Hepatocyte (in vitro differentiated cells): ENCODE data around the gene GPATCH4. TPM values are rescaled to one million over a fixed set of nuclear protein-coding genes. Genes with fewer than 3 reads are reported as not detected.

Source experiments
- DNase-seq: peaks from one replicate; pipeline ENCODE4 v3.0.0-alpha.2; 2016; ENCODE audit warnings: low spot score
- H2AFZ ChIP-seq: fragments of 200-600 bp; sonication (generic); 2 replicates; pipeline ENCODE4 v1.6.0; 2016; ENCODE audit warnings: antibody characterized with exemption, mild to moderate bottlenecking
- H3K27ac ChIP-seq: fragments of 200-600 bp; sonication (generic); 2 replicates; pipeline ENCODE4 v1.5.1; 2016; ENCODE audit warnings: mild to moderate bottlenecking
- H3K27me3 ChIP-seq: fragments of 200-600 bp; sonication (generic); 2 replicates; pipeline ENCODE4 v1.6.1; 2016
- H3K36me3 ChIP-seq: fragments of 200-600 bp; sonication (generic); replicated peaks from 2 replicates; pipeline ENCODE4 v1.5.1; 2016; ENCODE audit warnings: low read depth; ENCODE audit not compliant: insufficient read depth
- H3K4me1 ChIP-seq: fragments of 200-600 bp; sonication (generic); 2 replicates; pipeline ENCODE4 v1.5.1; 2016; ENCODE audit warnings: mild to moderate bottlenecking, moderate library complexity; ENCODE audit not compliant: insufficient read depth
- H3K4me2 ChIP-seq: fragments of 200-600 bp; sonication (generic); 2 replicates; pipeline ENCODE4 v1.6.0; 2016
- H3K4me3 ChIP-seq: fragments of 200-600 bp; sonication (generic); 2 replicates; pipeline ENCODE4 v1.5.1; 2016; ENCODE audit warnings: mild to moderate bottlenecking
- H3K79me2 ChIP-seq: fragments of 200-600 bp; sonication (generic); 2 replicates; pipeline ENCODE4 v1.6.0; 2017; ENCODE audit warnings: mild to moderate bottlenecking
- H3K9me2 ChIP-seq: fragments of 200-600 bp; sonication (generic); replicated peaks from 2 replicates; pipeline ENCODE4 v1.6.0; 2017; ENCODE audit warnings: mild to moderate bottlenecking; ENCODE audit not compliant: insufficient read depth
- H3K9me3 ChIP-seq: fragments of 200-600 bp; sonication (generic); 2 replicates; pipeline ENCODE4 v1.5.1; 2016; ENCODE audit warnings: low read depth, mild to moderate bottlenecking
- H4K20me1 ChIP-seq: fragments of 200-600 bp; sonication (generic); 2 replicates; pipeline ENCODE4 v1.6.0; 2016; ENCODE audit warnings: mild to moderate bottlenecking; ENCODE audit not compliant: insufficient read depth, poor library complexity, severe bottlenecking
- CTCF ChIP-seq: fragments of 200-600 bp; sonication (generic); IDR thresholded peaks from 2 replicates; pipeline ENCODE4 v1.5.1; 2016; ENCODE audit warnings: antibody characterized with exemption, mild to moderate bottlenecking; ENCODE audit not compliant: poor library complexity
- EZH2 ChIP-seq: fragments of 200-600 bp; sonication (generic); IDR thresholded peaks from 2 replicates; pipeline ENCODE4 v1.6.1; 2016; ENCODE audit warnings: antibody characterized with exemption, mild to moderate bottlenecking, borderline replicate concordance
- EZH2phosphoT487 ChIP-seq: fragments of 200-600 bp; sonication (generic); IDR thresholded peaks from one replicate; pipeline ENCODE4 v1.6.1; 2018; ENCODE audit warnings: antibody characterized with exemption, mild to moderate bottlenecking, low read depth, moderate library complexity; ENCODE audit not compliant: unreplicated experiment, severe bottlenecking
- WGBS: methylation state at CpG from one replicate; pipeline ENCODE4 v1.1.6; 2016; ENCODE audit warnings: low lambda C conversion rate; ENCODE audit errors: missing lambda C conversion rate; 5-methylcytosine and 5-hydroxymethylcytosine counted together
- polyA plus RNA-seq: library from polyadenylated mRNA; unstranded; fragments of >200 nt; fragmentation: Nextera tagmentation; extraction: Ambion mirVana; gene quantifications from 2 replicates; pipeline ENCODE4 v1.2.1, GENCODE V29; 2016
- total RNA-seq: library from RNA; depleted of rRNA; stranded (reverse); fragments of >200 nt; gene quantifications from 2 replicates; pipeline ENCODE4 v1.2.3, GENCODE V29; 2014

The GPATCH4 gene
- total and polyA plus RNA-seq, 2 experiments from 2014 or later, result 5.6 to 28.3 TPM

DNA sequence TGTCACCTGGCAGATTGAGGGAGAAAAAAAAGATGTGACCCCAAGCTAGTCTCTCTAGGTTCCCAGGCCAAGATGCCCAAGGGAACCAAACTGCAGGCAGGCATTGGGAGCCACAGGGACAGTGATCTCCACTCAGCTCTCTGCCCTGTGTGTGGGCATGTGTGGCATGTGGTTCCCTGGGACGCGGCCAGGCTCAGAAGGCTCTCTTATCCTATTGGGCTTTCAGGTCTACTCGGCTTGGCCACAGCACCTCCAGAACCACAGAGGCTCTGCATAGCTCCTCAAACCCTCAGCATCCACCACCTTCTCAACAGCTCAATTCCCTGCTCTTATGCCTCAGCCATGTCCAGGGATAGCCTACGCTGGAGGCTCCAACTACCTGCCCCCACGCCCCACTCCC lies 50.9 kb downstream of the GPATCH4 start:
- Histone ChIP-seq H3K4me1 (no peaks in the 10 kb centered on the region), H3K36me3 (no peaks in the 10 kb centered on the region), H3K9me3 (no peaks in the 10 kb centered on the region), H3K4me3 (no peak overlapping the region), H4K20me1 (no peaks in the 10 kb centered on the region), H3K27me3 (no peaks in the 10 kb centered on the region), H3K27ac (no peak overlapping the region), H3K4me2 (no peak overlapping the region), H2AFZ (no peak overlapping the region), H3K9me2 (no peaks in the 10 kb centered on the region), H3K79me2 (no peaks in the 10 kb centered on the region)
- DNase-seq, result no peak
- 87% methylated on average over 5 of the region's 5 CpGs for WGBS
- TF ChIP-seq CTCF, result no peak
- no peak for TF ChIP-seq EZH2phosphoT487
- TF ChIP-seq EZH2, result no peak

DNA sequence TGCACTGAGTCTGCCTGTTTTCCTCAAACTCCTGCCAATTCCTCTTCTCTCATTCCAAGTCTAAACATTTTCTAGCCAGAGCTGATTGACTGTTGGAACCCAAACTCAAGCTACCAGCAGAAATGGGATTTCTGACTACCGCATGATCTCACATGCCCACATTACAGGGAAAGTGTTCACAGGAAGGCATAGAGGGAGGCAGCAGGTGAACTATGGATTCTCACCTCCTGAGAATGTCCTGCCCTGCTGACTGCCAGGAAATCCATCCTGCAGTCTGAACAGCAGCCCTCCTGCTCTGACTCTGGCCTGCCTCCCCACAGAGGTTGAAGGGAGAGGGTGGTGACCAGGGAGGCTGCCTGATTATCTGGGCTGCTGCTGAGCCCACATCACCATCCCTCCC lies 51.4 kb downstream of the GPATCH4 start:
- no peaks in the 10 kb centered on the region for H3K9me3 ChIP-seq

GRCh38 chr1:156549390-156549789 lies 51.9 kb downstream of the GPATCH4 start:
- Histone ChIP-seq H3K9me3 (no peaks in the 10 kb centered on the region), H3K27ac (no peak overlapping the region), H3K4me3 (no peak overlapping the region), H3K4me1 (no peaks in the 10 kb centered on the region), H2AFZ (no peak overlapping the region), H3K9me2 (no peaks in the 10 kb centered on the region), H3K36me3 (no peaks in the 10 kb centered on the region), H3K79me2 (no peaks in the 10 kb centered on the region), H3K27me3 (no peaks in the 10 kb centered on the region), H4K20me1 (no peaks in the 10 kb centered on the region), H3K4me2 (no peak overlapping the region)
- 84% methylated on average over 2 of the region's 2 CpGs for WGBS
- no peak for TF ChIP-seq CTCF
- TF ChIP-seq EZH2phosphoT487, result no peak
- no peak for TF ChIP-seq EZH2
- no peak for DNase-seq

More for the DNA sequence above, 51.4 kb downstream of the GPATCH4 start:
- Histone ChIP-seq H3K4me1 (no peaks in the 10 kb centered on the region), H3K36me3 (no peaks in the 10 kb centered on the region), H4K20me1 (no peaks in the 10 kb centered on the region), H3K9me2 (no peaks in the 10 kb centered on the region), H3K27ac (no peak overlapping the region), H3K4me2 (no peak overlapping the region), H2AFZ (no peak overlapping the region), H3K79me2 (no peaks in the 10 kb centered on the region), H3K27me3 (no peaks in the 10 kb centered on the region), H3K4me3 (no peak overlapping the region)
- no peak for TF ChIP-seq EZH2phosphoT487
- 97% methylated on average over 1 of the region's 1 CpG for WGBS
- DNase-seq, result no peak

DNA sequence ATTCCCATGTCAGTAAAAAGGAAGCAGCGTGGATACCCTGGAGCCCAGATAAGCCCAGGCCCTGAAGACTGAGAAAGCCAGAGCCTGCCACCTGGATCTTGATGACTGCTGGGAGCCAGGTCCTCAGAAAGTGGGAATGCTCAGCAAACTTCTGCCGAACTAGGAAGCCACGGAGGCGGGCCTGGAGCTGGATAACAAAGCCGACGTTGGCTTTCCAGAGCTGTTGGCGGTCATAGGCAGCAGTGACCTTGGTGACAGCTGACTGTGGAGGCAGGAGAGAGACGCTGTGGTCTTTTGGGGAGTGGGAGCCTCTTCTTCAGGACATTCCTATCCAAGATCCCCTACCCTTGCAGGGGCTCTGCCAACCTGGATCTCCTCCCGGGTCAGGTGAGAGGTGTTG lies 53.3 kb downstream of the GPATCH4 start:
- H3K79me2 ChIP-seq, result no peaks in the 10 kb centered on the region
- no peak overlapping the region for H3K4me2 ChIP-seq
- DNase-seq, result no peak
- H3K9me2 ChIP-seq, result no peaks in the 10 kb centered on the region
- no peak overlapping the region for H3K4me3 ChIP-seq
- no peaks in the 10 kb centered on the region for H3K9me3 ChIP-seq
- 87% methylated on average over 9 of the region's 9 CpGs for WGBS
- H3K27me3 ChIP-seq, result no peaks in the 10 kb centered on the region
- no peaks in the 10 kb centered on the region for H4K20me1 ChIP-seq
- H3K36me3 ChIP-seq, result no peaks in the 10 kb centered on the region
- no peaks in the 10 kb centered on the region for H3K4me1 ChIP-seq
- no peak for TF ChIP-seq CTCF
- no peak for TF ChIP-seq EZH2
- TF ChIP-seq EZH2phosphoT487, result no peak
- H2AFZ ChIP-seq, result no peak overlapping the region
- no peak overlapping the region for H3K27ac ChIP-seq
